ENCODE data around the gene HIKESHI.

GRCh38 chr11:86386283-86386682 is 84.2 kb downstream of the HIKESHI start:
- TF ChIP-seq, protein P1, sequence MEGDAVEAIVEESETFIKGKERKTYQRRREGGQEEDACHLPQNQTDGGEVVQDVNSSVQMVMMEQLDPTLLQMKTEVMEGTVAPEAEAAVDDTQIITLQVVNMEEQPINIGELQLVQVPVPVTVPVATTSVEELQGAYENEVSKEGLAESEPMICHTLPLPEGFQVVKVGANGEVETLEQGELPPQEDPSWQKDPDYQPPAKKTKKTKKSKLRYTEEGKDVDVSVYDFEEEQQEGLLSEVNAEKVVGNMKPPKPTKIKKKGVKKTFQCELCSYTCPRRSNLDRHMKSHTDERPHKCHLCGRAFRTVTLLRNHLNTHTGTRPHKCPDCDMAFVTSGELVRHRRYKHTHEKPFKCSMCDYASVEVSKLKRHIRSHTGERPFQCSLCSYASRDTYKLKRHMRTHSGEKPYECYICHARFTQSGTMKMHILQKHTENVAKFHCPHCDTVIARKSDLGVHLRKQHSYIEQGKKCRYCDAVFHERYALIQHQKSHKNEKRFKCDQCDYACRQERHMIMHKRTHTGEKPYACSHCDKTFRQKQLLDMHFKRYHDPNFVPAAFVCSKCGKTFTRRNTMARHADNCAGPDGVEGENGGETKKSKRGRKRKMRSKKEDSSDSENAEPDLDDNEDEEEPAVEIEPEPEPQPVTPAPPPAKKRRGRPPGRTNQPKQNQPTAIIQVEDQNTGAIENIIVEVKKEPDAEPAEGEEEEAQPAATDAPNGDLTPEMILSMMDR (IDR thresholded peaks at IDR 0.05 in 2 of 3, conservative IDR thresholded peaks at IDR 0.05 in 1 of 3; ENCODE audit: borderline replicate concordance in 1 of 3, insufficient read depth in 1 of 3, low read depth in 2 of 3, low read length in 2 of 3), result no peak
- TF ChIP-seq REST (IDR thresholded peaks at IDR 0.05; ENCODE audit: low read depth) (no peak), CBX3 (IDR thresholded peaks at IDR 0.05; ENCODE audit: low read depth) (no peak), SP1 (IDR thresholded peaks at IDR 0.05; ENCODE audit: low read depth) (no peak), POLR2AphosphoS5 (IDR thresholded peaks at IDR 0.05; ENCODE audit: low read depth, low read length) (no peak), ELF1 (IDR thresholded peaks at IDR 0.05; ENCODE audit: borderline replicate concordance, low read depth) (no peak), RAD21 (IDR thresholded peaks at IDR 0.05; ENCODE audit: low read depth) (no peak), POLR2A (IDR thresholded peaks at IDR 0.05; ENCODE audit: borderline replicate concordance, extremely low read depth, insufficient read depth, insufficient read length) (no peak), TCF7L2 (IDR thresholded peaks at IDR 0.05; ENCODE audit: borderline replicate concordance, extremely low read depth, insufficient read depth, insufficient read length) (no peak)
